CD4-positive, alpha-beta memory T cell (primary cell): ENCODE measurements around the gene C19orf73. TPM values are rescaled to one million over a fixed set of nuclear protein-coding genes. Genes with fewer than 3 reads are reported as not detected.
"Not testable (repeated sequence)": the region's sequence is repeated elsewhere in the genome, so short reads cannot be mapped to it uniquely, and the experiment has no call there.

Experiments
- CTCF ChIA-PET: fragments of 350-600 bp; sonication (Branson Sonifier 250); formaldehyde crosslinking; loops from one replicate; lab custom pipeline; 2021; ENCODE audit warnings: inconsistent platforms; ENCODE audit not compliant: partially characterized antibody; lab: Charles Lee
- POLR2A ChIA-PET: fragments of 350-600 bp; sonication (Branson Sonifier 250); formaldehyde crosslinking; loops from one replicate; lab custom pipeline; 2021; ENCODE audit not compliant: partially characterized antibody; lab: Charles Lee
- DNase-seq, 5 donors: peaks; one replicate each; pipeline versions ENCODE4 v3.0.0 to v3.0.0-alpha.2; 2020 to 2022; ENCODE audit warnings: mixed read lengths in 1 of 5
- H3K27ac ChIP-seq: one replicate; pipeline ENCODE4 v1.7.0; 2013; ENCODE audit warnings: low read depth, low read length
- H3K27me3 ChIP-seq: 2 replicates; pipeline ENCODE4 v1.7.0; 2013; ENCODE audit warnings: mild to moderate bottlenecking, low read length, moderate library complexity; ENCODE audit not compliant: insufficient read depth
- H3K36me3 ChIP-seq: 2 replicates; pipeline ENCODE4 v1.7.0; 2013; ENCODE audit warnings: mild to moderate bottlenecking, low read length, moderate library complexity; ENCODE audit not compliant: insufficient read depth
- H3K4me1 ChIP-seq: 2 replicates; pipeline ENCODE4 v1.7.0; 2013; ENCODE audit warnings: mild to moderate bottlenecking, low read length, moderate library complexity; ENCODE audit not compliant: insufficient read depth
- H3K4me3 ChIP-seq, 2 donors: one replicate each; pipeline ENCODE4 v1.7.0; 2013; ENCODE audit warnings: low read length in 2 of 2, mild to moderate bottlenecking in 1 of 2
- H3K9me3 ChIP-seq, 2 donors: one replicate each; pipeline ENCODE4 v1.7.0; 2013; ENCODE audit warnings: low read length in 2 of 2, control low read depth in 1 of 2; ENCODE audit not compliant: control insufficient read depth in 1 of 2
- H3K27ac Mint-ChIP-seq, 7 donors: one replicate each; pipeline ENCODE4 v1.8.0; 2020 to 2021; ENCODE audit warnings: mixed read lengths in 7 of 7, mild to moderate bottlenecking in 6 of 7, inconsistent platforms in 3 of 7, moderate library complexity in 3 of 7
- H3K27me3 Mint-ChIP-seq, 2 donors: one replicate each; pipeline ENCODE4 v1.8.0; 2020 to 2021; ENCODE audit warnings: mixed read lengths in 2 of 2
- H3K36me3 Mint-ChIP-seq, 2 donors: one replicate each; pipeline ENCODE4 v1.8.0; 2020 to 2021; ENCODE audit warnings: mixed read lengths in 2 of 2, inconsistent platforms in 1 of 2, mild to moderate bottlenecking in 1 of 2
- H3K4me1 Mint-ChIP-seq, 4 donors: one replicate each; pipeline ENCODE4 v1.8.0; 2020 to 2021; ENCODE audit warnings: mixed read lengths in 4 of 4, mild to moderate bottlenecking in 1 of 4
- H3K4me3 Mint-ChIP-seq, 8 donors: one replicate each; pipeline ENCODE4 v1.8.0; 2020 to 2021; ENCODE audit warnings: mixed read lengths in 8 of 8, mild to moderate bottlenecking in 7 of 8, moderate library complexity in 6 of 8, inconsistent platforms in 3 of 8
- H3K9me3 Mint-ChIP-seq, 8 donors: one replicate each; pipeline ENCODE4 v1.8.0; 2020 to 2021; ENCODE audit warnings: mixed read lengths in 8 of 8, mild to moderate bottlenecking in 5 of 8, inconsistent platforms in 3 of 8, moderate library complexity in 1 of 8
- intact Hi-C: fragments of 100-400 bp; cut with micrococcal nuclease; formaldehyde crosslinking; loops from one replicate; pipeline ENCODE4 v1.15.1; 2023
- polyA plus RNA-seq, 2 donors: library from polyadenylated mRNA; unstranded; fragments of 300-500 nt; fragmentation: Illumina TruSeq; gene quantifications; one replicate each; pipeline ENCODE4 v1.2.3, GENCODE V29; 2021
- total RNA-seq, 2 experiments: library from RNA; stranded (reverse); gene quantifications; one replicate each; pipeline ENCODE4 v1.2.3, GENCODE V29; 2021

The C19orf73 gene
- total and polyA plus RNA-seq, 4 experiments from 2014 or later = 1.7 to 3.7 (median 1.9) TPM

DNA sequence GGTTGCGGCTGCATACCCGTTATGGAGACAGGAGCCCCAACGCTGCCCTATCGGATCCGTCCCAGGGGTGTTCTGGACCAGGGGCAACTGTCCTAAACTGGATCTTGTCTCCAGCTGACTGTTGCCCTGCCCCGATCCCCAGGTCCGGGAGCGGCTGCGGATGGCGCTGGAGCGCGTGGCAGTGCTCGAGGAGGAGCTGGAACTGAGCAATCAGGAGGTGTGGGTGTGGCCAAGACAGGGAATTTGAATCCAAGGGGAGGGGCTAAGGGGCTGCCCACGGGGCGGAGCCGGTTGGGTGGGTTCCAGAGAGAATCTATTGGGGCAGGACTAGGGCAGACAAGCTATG lies 10.3 kb upstream of the C19orf73 start:
- DNase-seq = peak in 1 of 5 donors; percentile 44
- Mint-ChIP-seq H3K4me1 (peaks cover 8 to 35% (median 20%) of the 10 kb centered on the region in 4 donors), H3K9me3 (peaks cover 0 to 2% (median 0%) of the 10 kb centered on the region in 8 donors), H3K27ac (peak overlapping the region in 2 of 7 donors; percentile 15 to 80), H3K27me3 (peaks cover 0 to 3% of the 10 kb centered on the region in 2 donors), H3K4me3 (peak overlapping the region in 4 of 8 donors; percentile 35 to 90 (median 55)), H3K36me3 (no peaks in the 10 kb centered on the region)
- POLR2A ChIA-PET = interaction anchor here (1.2 to 4.1 kb wide), 2 partner anchors 9 to 14 kb away, joined by 3 to 38 read pairs; partner anchors contain the start of gene LIN7B
- peaks cover 23% of the 10 kb centered on the region for H3K4me1 ChIP-seq
- no peaks in the 10 kb centered on the region for H3K36me3 ChIP-seq
- intact Hi-C loops = loop anchor here (2.0 to 5.0 kb wide), 2 partner anchors 16 to 42 kb away; partner anchors contain the start of gene SNRNP70
- no peaks in the 10 kb centered on the region for H3K27me3 ChIP-seq
- no peak overlapping the region for H3K27ac ChIP-seq
- H3K4me3 ChIP-seq = no peak overlapping the region
- CTCF ChIA-PET = interaction anchor here (1.1 to 2.2 kb wide), 4 partner anchors 12 to 32 kb away, joined by 3 to 9 read pairs (median 6); partner anchors contain the start of gene LIN7B
- H3K9me3 ChIP-seq = no peaks in the 10 kb centered on the region

DNA sequence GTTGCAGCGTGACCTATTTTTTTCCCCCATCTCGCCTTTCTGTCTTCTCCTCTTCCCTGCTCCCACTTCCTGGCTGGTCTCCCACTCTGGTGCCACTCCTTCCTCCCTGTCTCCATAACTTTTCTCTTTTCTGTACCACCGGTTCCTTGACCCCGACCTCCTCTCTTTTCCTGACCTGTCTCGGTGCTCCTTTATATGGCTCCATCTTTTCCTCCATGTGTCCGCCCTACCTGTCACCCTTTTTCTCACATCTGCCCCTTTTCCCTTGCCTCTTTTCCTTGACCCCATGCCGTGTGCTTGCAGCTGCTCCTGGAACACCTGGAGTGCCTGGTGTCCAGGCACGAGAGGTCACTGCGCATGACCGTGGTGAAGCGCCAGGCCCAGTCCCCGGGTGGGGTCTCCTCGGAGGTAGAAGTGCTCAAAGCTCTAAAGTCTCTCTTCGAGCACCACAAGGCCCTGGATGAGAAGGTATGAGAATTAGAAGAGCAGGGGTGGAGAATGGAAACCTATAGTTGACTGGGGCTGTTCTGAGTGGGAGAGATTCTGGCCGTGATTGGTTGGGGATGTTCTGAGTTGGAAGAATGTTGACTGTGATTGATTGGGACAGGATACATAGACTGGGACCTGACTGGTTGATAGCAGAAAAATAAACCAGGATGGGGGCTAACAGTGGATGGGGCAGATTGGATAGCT lies 9.7 kb upstream of the C19orf73 start:
- H3K9me3 ChIP-seq = no peaks in the 10 kb centered on the region
- ChIA-PET CTCF (interaction anchor here (0.8 to 2.7 kb wide), 10 partner anchors 11 to 135 kb away, joined by 3 to 9 read pairs (median 4); partner anchors contain the start of genes LIN7B and RUVBL2), POLR2A (interaction anchor here (1.2 to 4.1 kb wide), 3 partner anchors 8 to 14 kb away, joined by 3 to 38 read pairs (median 9); partner anchors contain the start of genes LIN7B and PPFIA3)
- no peak overlapping the region for H3K27ac ChIP-seq
- H3K36me3 ChIP-seq = no peaks in the 10 kb centered on the region
- Mint-ChIP-seq H3K9me3 (peaks cover 0 to 2% (median 0%) of the 10 kb centered on the region in 8 donors), H3K27me3 (peaks cover 0 to 1% of the 10 kb centered on the region in 2 donors), H3K4me1 (peaks cover 8 to 30% (median 19%) of the 10 kb centered on the region in 4 donors), H3K4me3 (peak overlapping the region in 7 of 8 donors; percentile 61 to 91 (median 89)), H3K27ac (peak overlapping the region; percentile 24 to 97 (median 93)), H3K36me3 (no peaks in the 10 kb centered on the region)
- no peaks in the 10 kb centered on the region for H3K27me3 ChIP-seq
- peak overlapping the region in 1 of 2 donors; percentile 55 for H3K4me3 ChIP-seq
- H3K4me1 ChIP-seq = peaks cover 19% of the 10 kb centered on the region
- DNase-seq = peak in 1 of 5 donors; percentile 41
- intact Hi-C loops = loop anchor here (1.0 to 5.0 kb wide), 4 partner anchors 9 to 41 kb away; partner anchors contain the start of genes C19orf73, LIN7B, PPFIA3 and SNRNP70

DNA sequence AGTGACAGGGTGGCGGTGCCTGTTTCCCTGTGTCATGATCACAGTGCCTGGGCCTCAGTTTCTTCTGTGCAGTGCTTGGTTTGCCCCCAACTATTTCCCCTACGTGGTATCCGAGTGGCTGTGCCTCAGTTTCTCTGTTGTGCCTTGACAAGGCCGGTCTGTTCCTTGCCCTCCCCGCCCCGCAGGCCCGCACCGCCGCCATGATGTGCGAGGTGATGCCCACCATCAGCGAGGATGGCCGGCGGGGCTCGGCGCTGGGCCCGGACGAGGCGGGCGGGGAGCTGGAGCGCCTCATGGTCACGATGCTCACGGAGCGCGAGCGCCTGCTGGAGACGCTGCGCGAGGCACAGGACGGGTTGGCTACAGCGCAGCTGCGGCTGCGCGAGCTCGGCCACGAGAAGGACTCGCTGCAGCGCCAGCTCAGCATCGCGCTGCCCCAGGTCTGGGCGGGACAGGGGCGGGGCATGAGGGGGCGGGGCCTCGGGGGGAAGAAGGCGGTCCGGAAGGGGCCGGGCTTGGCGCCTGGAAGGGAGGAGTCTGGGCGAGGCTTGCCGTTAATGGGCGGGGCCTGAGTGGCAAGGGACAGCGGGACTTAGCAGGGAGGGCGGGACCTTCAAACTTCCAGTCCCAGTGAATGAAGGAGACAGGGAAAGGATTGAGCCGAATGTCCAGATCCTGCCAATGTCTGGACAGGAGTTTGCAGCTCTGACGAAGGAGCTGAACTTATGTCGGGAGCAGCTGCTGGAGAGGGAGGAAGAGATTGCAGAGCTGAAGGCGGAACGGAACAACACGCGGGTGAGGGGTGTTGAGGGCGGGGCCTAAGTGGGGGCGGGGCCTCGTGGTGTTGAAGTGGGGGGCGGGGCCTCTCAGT lies 9.0 kb upstream of the C19orf73 start:
- POLR2A ChIA-PET = interaction anchor here (1.3 to 4.1 kb wide), 3 partner anchors 8 to 13 kb away, joined by 8 to 38 read pairs (median 9); partner anchors contain the start of genes LIN7B and PPFIA3
- H3K4me3 ChIP-seq = peak overlapping the region in 1 of 2 donors; percentile 57
- Mint-ChIP-seq H3K27me3 (no peaks in the 10 kb centered on the region), H3K4me3 (peak overlapping the region; percentile 81 to 91 (median 89)), H3K27ac (peak overlapping the region; percentile 80 to 97 (median 93)), H3K4me1 (peaks cover 8 to 25% (median 14%) of the 10 kb centered on the region in 4 donors), H3K9me3 (peaks cover 0 to 2% (median 0%) of the 10 kb centered on the region in 8 donors), H3K36me3 (no peaks in the 10 kb centered on the region)
- no peaks in the 10 kb centered on the region for H3K27me3 ChIP-seq
- intact Hi-C loops = loop anchor here (1.0 to 5.0 kb wide), 4 partner anchors 9 to 41 kb away; partner anchors contain the start of genes C19orf73, LIN7B, PPFIA3 and SNRNP70
- no peaks in the 10 kb centered on the region for H3K36me3 ChIP-seq
- no peaks in the 10 kb centered on the region for H3K9me3 ChIP-seq
- CTCF ChIA-PET = interaction anchor here (0.6 to 2.7 kb wide), 10 partner anchors 8 to 340 kb away, joined by 3 to 8 read pairs (median 3); partner anchors contain the start of genes LIN7B, PPFIA3 and RUVBL2
- H3K27ac ChIP-seq = no peak overlapping the region
- peaks cover 14% of the 10 kb centered on the region for H3K4me1 ChIP-seq
- peak; percentile 93 to 96 (median 95) for DNase-seq

DNA sequence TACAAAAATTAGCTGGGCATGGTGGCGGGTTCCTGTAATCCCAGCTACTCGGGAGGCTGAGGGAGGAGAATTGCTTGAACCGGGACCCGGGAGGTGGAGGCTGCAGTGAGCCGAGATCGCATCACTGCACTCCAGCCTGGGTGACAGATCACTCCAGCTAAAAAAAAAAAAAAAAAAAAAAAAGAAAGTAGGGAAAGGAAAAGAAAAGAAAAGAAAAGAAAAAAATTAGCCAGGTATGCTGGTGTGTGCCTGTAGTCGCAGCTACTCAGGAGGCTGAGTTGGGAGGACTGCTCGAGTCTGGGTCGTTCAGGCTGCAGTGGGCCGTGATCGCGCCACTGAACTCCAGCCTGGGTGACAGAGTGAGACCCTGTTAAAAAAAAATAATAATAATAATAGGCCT lies 8.3 kb upstream of the C19orf73 start:
- H3K27ac Mint-ChIP-seq, H3K27ac ChIP-seq, H3K4me3 Mint-ChIP-seq, H3K27me3 Mint-ChIP-seq, H3K36me3 ChIP-seq, H3K36me3 Mint-ChIP-seq, H3K27me3 ChIP-seq, H3K9me3 ChIP-seq, H3K9me3 Mint-ChIP-seq: not testable (repeated sequence)
- ChIA-PET POLR2A (interaction anchor here (0.6 to 4.1 kb wide), 5 partner anchors 7 to 708 kb away, joined by 3 to 38 read pairs (median 8); partner anchors contain the start of genes GYS1, LIN7B, PPFIA3 and RUVBL2), CTCF (interaction anchor here (0.6 to 2.7 kb wide), 7 partner anchors 7 to 339 kb away, joined by 3 to 8 read pairs (median 3); partner anchors contain the start of genes PPFIA3 and RUVBL2)
- Histone ChIP-seq H3K4me1 (peaks cover 14% of the 10 kb centered on the region), H3K4me3 (peak overlapping the region in 1 of 2 donors; percentile 57)
- peaks cover 10 to 20% (median 13%) of the 10 kb centered on the region in 4 donors for H3K4me1 Mint-ChIP-seq
- peak in 1 of 5 donors; percentile 38 for DNase-seq
- intact Hi-C loops = loop anchor here (5.0 kb wide), 1 partner anchor 40 kb away; the partner anchor contains the start of gene SNRNP70

DNA sequence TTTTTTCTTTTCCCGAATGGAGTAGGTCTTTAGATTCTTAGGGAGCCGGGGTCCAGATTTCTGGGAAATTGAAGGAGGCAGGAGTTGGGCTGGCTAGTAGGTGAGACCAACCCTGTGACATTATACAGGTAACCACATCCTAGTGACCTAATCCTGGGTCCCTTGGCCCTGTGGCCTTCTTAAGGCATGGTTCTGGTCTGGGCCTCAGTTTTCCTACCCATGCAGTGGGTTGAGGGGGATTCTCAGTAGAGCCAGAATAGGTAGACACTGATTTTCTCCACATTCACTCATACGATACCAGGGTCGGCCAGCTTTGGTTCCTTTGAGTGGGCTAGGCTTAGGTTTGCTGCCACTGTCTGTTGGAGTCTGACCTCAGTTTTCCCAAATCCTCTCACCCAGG lies 7.6 kb upstream of the C19orf73 start:
- H3K27me3 Mint-ChIP-seq = no peaks in the 10 kb centered on the region
- no peaks in the 10 kb centered on the region for H3K36me3 Mint-ChIP-seq
- intact Hi-C loops = loop anchor here (5.0 kb wide), 1 partner anchor 39 kb away; the partner anchor contains the start of gene SNRNP70
- POLR2A ChIA-PET = interaction anchor here (0.7 to 4.1 kb wide), 3 partner anchors 9 to 133 kb away, joined by 4 to 38 read pairs (median 8); partner anchors contain the start of genes GYS1, LIN7B and RUVBL2
- H3K36me3 ChIP-seq = no peaks in the 10 kb centered on the region
- H3K4me1 ChIP-seq = peaks cover 14% of the 10 kb centered on the region
- peaks cover 0 to 2% (median 0%) of the 10 kb centered on the region in 8 donors for H3K9me3 Mint-ChIP-seq
- H3K27ac Mint-ChIP-seq = no peak overlapping the region
- H3K27ac ChIP-seq = no peak overlapping the region
- peaks cover 10 to 20% (median 13%) of the 10 kb centered on the region in 4 donors for H3K4me1 Mint-ChIP-seq
- no peak for DNase-seq
- H3K27me3 ChIP-seq = no peaks in the 10 kb centered on the region
- no peaks in the 10 kb centered on the region for H3K9me3 ChIP-seq
- no peak overlapping the region for H3K4me3 Mint-ChIP-seq
- no peak overlapping the region for H3K4me3 ChIP-seq
- CTCF ChIA-PET = interaction anchor here (0.7 to 2.7 kb wide), 2 partner anchors 9 to 12 kb away, joined by 3 to 8 read pairs; partner anchors contain the start of gene LIN7B

DNA sequence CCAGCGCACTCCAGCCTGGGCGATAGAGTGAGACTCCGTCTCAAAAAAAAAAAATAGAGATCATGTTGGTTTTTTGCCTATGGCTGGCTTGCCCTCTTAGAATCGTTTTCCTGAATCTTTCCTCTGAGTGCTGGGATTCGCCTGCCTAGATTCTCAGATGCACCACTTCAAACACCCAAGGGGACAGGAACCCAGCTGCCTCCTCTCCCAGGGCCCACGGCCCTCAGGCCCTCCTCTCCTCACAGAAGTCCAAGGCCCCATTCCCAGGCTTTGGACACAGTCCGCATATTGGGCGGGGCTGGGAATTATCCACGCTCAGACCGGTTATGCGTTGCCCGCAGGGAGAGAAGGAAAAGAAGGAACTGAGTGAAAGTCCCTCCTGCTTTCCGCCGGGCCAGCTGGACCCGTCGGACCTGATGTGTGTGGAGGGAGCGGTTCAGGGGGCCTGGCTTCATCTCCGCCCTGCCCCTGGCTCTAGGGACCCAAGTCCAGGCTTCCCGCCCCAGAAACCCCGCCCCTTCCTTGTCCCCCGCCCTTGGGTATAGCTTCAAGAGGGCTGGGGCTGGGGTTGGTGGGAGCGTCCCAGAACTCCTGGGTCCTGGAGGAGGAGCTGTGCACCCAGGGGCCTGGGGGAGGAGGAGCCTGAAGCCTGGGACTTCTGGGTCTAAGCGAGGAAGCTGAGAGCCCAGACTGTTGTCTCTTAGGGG lies 6.2 kb upstream of the C19orf73 start:
- Histone ChIP-seq H3K27me3 (no peaks in the 10 kb centered on the region), H3K4me3 (no peak overlapping the region), H3K27ac (no peak overlapping the region), H3K36me3 (no peaks in the 10 kb centered on the region), H3K9me3 (no peaks in the 10 kb centered on the region), H3K4me1 (peaks cover 18% of the 10 kb centered on the region)
- Mint-ChIP-seq H3K27me3 (no peaks in the 10 kb centered on the region), H3K27ac (peak overlapping the region in 1 of 7 donors; percentile 35), H3K36me3 (no peaks in the 10 kb centered on the region), H3K4me1 (peaks cover 17 to 28% (median 21%) of the 10 kb centered on the region in 4 donors), H3K9me3 (peaks cover 0 to 3% (median 0%) of the 10 kb centered on the region in 8 donors), H3K4me3 (no peak overlapping the region)
- intact Hi-C loops = loop anchor here (5.0 kb wide), 1 partner anchor 38 kb away; the partner anchor contains the start of gene SNRNP70
- CTCF ChIA-PET = interaction anchor here (0.9 kb wide), 1 partner anchor 18 kb away, joined by 3 read pairs; no protein-coding TSS in a partner anchor
- POLR2A ChIA-PET = no interaction called here
- DNase-seq = peak in 1 of 5 donors; percentile 39
